HS-27A (cell line): Measurements from ENCODE around the gene ZNF521.
A peak's percentile ranks its signal among the peaks of the same experiment; 100 is the strongest.

Experiments used
- DNase-seq: peaks from one replicate; pipeline ENCODE4 v3.0.0-alpha.2; 2012; ENCODE audit warnings: low read depth, missing footprints

ZNF521 gene

GRCh38 chr18:25335676-25336075 lies 16.3 kb downstream of the ZNF521 start:
- DNase-seq: no peak

GRCh38 chr18:25335062-25335461 lies 16.9 kb downstream of the ZNF521 start:
- no peak for DNase-seq

GRCh38 chr18:25334588-25334987 lies 17.4 kb downstream of the ZNF521 start:
- DNase-seq: no peak

GRCh38 chr18:25332002-25332401 lies 20.0 kb downstream of the ZNF521 start:
- no peak for DNase-seq

GRCh38 chr18:25329783-25330182 lies 22.2 kb downstream of the ZNF521 start:
- no peak for DNase-seq

GRCh38 chr18:25327584-25327983 lies 24.4 kb downstream of the ZNF521 start:
- DNase-seq: no peak

- no peak for DNase-seq
Measured at GRCh38 chr18:25326361-25326952, 25.5 kb downstream of the ZNF521 start.

GRCh38 chr18:25322806-25323205 lies 29.2 kb downstream of the ZNF521 start:
- no peak for DNase-seq

GRCh38 chr18:25316381-25317018 lies 35.5 kb downstream of the ZNF521 start:
- no peak for DNase-seq

GRCh38 chr18:25314838-25315190 lies 37.2 kb downstream of the ZNF521 start:
- no peak for DNase-seq

- no peak for DNase-seq
Measured at GRCh38 chr18:25314151-25314837, 37.7 kb downstream of the ZNF521 start.

- no peak for DNase-seq
Measured at GRCh38 chr18:25313268-25313667, 38.7 kb downstream of the ZNF521 start.

GRCh38 chr18:25310045-25310444 lies 41.9 kb downstream of the ZNF521 start:
- DNase-seq: no peak

- DNase-seq: no peak
Measured at GRCh38 chr18:25308381-25308780, 43.6 kb downstream of the ZNF521 start.

- DNase-seq: no peak
Measured at GRCh38 chr18:25307192-25307591, 44.8 kb downstream of the ZNF521 start.

- no peak for DNase-seq
Measured at GRCh38 chr18:25306671-25307070, 45.3 kb downstream of the ZNF521 start.

- DNase-seq: no peak
Measured at GRCh38 chr18:25305584-25305983, 46.4 kb downstream of the ZNF521 start.

- no peak for DNase-seq
Measured at GRCh38 chr18:25300492-25300891, 51.5 kb downstream of the ZNF521 start.

GRCh38 chr18:25299426-25300300 lies 52.3 kb downstream of the ZNF521 start:
- DNase-seq: no peak

GRCh38 chr18:25298853-25299274 lies 53.1 kb downstream of the ZNF521 start:
- peak; percentile 53 for DNase-seq

GRCh38 chr18:25295624-25296138 lies 56.3 kb downstream of the ZNF521 start:
- no peak for DNase-seq

GRCh38 chr18:25291150-25291549 lies 60.8 kb downstream of the ZNF521 start:
- no peak for DNase-seq
